Measurements from ENCODE around the gene TSHZ2. TPM values are rescaled to one million over a fixed set of nuclear protein-coding genes. Genes with fewer than 3 reads are reported as not detected.

The TSHZ2 gene
- total and polyA plus RNA-seq, 9 of the 15 experiments (the other 6 are each of a cell fraction or from before 2014, with no cell fraction given): 0.03 to 0.20 (median 0.05) TPM; not detected in 4

- Histone ChIP-seq H3K4me1 (replicated peaks in 1 of 2; ENCODE audit: control insufficient read depth in 2 of 2, insufficient read depth in 2 of 2, low read length in 2 of 2) (no peaks in the 10 kb centered on the region), H3K4me2 (ENCODE audit: insufficient read depth, low read length) (no peak overlapping the region), H4K20me1 (replicated peaks; ENCODE audit: control insufficient read depth, insufficient read depth, low read length) (no peaks in the 10 kb centered on the region), H3K27me3 (ENCODE audit: control insufficient read depth in 2 of 2, insufficient read depth in 2 of 2, low read length in 2 of 2) (peaks cover 0 to 8% of the 10 kb centered on the region in 2 experiments; a peak in 3 of 5 replicates), H3K79me2 (ENCODE audit: control insufficient read depth, insufficient read depth, low read length) (no peaks in the 10 kb centered on the region), H2AFZ (ENCODE audit: low read depth, low read length) (no peak overlapping the region), H3K9ac (ENCODE audit: insufficient read depth in 1 of 2, low read depth in 2 of 2, low read length in 2 of 2) (no peak overlapping the region), H3K9me3 (replicated peaks; ENCODE audit: control insufficient read depth, insufficient read depth, low read depth, low read length) (no peaks in the 10 kb centered on the region), H3K4me3 (no peak overlapping the region), H3K9me1 (ENCODE audit: control insufficient read depth, insufficient read depth, low read length) (no peaks in the 10 kb centered on the region), H3K36me3 (ENCODE audit: control insufficient read depth, insufficient read depth, low read length) (no peaks in the 10 kb centered on the region), H3K27ac (ENCODE audit: extremely low read depth, low read depth, low read length) (no peak overlapping the region)
- intact Hi-C loops (cut with micrococcal nuclease): no loop called here
- no TSS peak for BruUV-seq (replicated peaks)
- ATAC-seq: no peak
- FAIRE-seq: no peak
- ChIA-PET CTCF (ENCODE audit: low intra/inter-chr PET ratio) (no interaction called here), POLR2A (no interaction called here)
- TF ChIP-seq ZSCAN29 (IDR thresholded peaks at IDR 0.05) (no peak), BRCA1 (IDR thresholded peaks at IDR 0.05) (no peak), BRCA1 (CRISPR knock-in tag; IDR thresholded peaks at IDR 0.05) (no peak), CCNT2 (IDR thresholded peaks at IDR 0.05; ENCODE audit: borderline replicate concordance, extremely low read depth, insufficient read length, low read depth, low read length) (no peak), C11orf30 (IDR thresholded peaks at IDR 0.05; ENCODE audit: low read depth) (no peak), HCFC1 (IDR thresholded peaks at IDR 0.05; ENCODE audit: low read depth, low read length) (no peak), NFE2L1 (tag; IDR thresholded peaks at IDR 0.05; ENCODE audit: borderline replicate concordance, low read depth) (no peak), ZNF134 (CRISPR knock-in tag; conservative IDR thresholded peaks at IDR 0.05) (no peak), ZNF174 (CRISPR knock-in tag; IDR thresholded peaks at IDR 0.05) (no peak), ZNF143 (CRISPR knock-in tag; IDR thresholded peaks at IDR 0.05) (no peak), SRSF1 (IDR thresholded peaks at IDR 0.05; ENCODE audit: low read depth, low read length) (no peak), RNF2 (IDR thresholded peaks at IDR 0.05) (no peak), HDGF (IDR thresholded peaks at IDR 0.05) (no peak), SREBF1 (IDR thresholded peaks at IDR 0.05; ENCODE audit: borderline replicate concordance, low read depth, low read length) (no peak)
- in situ Hi-C loops (cut with MboI): no loop called here
- WGBS (ENCODE audit: insufficient coverage, low coverage, missing lambda C conversion rate): 0% methylated on average over 4 of the region's 4 CpGs
- DNase-seq (ENCODE audit: extremely low read depth in 1 of 4, low spot score in 3 of 4): no peak
These were observed 125.6 kb downstream of the TSHZ2 start for GRCh38 chr20:53097791-53098190.
